Right atrium auricular region (tissue), 2 donors: ENCODE measurements around the gene CD300H. TPM values are rescaled to one million over a fixed set of nuclear protein-coding genes. Genes with fewer than 3 reads are reported as not detected.
A peak's percentile ranks its signal among the peaks of the same experiment; 100 is the strongest.

ENCODE experiments used
- DNase-seq: peaks from one replicate; pipeline ENCODE4 v3.0.0-alpha.2; 2019; ENCODE audit warnings: low spot score
- H3K27ac ChIP-seq, 2 donors: fragments of 200-600 bp; sonication (generic); 1 replicate in 1 of 2; 2 replicates in 1 of 2; pipeline ENCODE4 v1.5.1; 2016 to 2019
- H3K27me3 ChIP-seq, 2 donors: fragments of 200-600 bp; sonication (generic); one replicate each; pipeline versions ENCODE4 v1.5.1 to v1.6.0; 2017 to 2019
- H3K36me3 ChIP-seq: fragments of 200-600 bp; sonication (generic); one replicate; pipeline ENCODE4 v1.5.1; 2016
- H3K4me1 ChIP-seq, 2 donors: fragments of 200-600 bp; sonication (generic); one replicate each; pipeline versions ENCODE4 v1.5.1 to v1.6.0; 2017 to 2019
- H3K4me3 ChIP-seq, 2 donors: fragments of 200-600 bp; sonication (generic); 1 replicate in 1 of 2; 2 replicates in 1 of 2; pipeline ENCODE4 v1.5.1; 2017 to 2019; ENCODE audit warnings: mild to moderate bottlenecking in 1 of 2, moderate library complexity in 1 of 2
- H3K9me3 ChIP-seq, 2 donors: fragments of 200-600 bp; sonication (generic); one replicate each; pipeline ENCODE4 v1.5.1; 2019
- total RNA-seq, 2 donors: library from RNA; depleted of rRNA; stranded (reverse); fragments of >200 nt; gene quantifications; one replicate each; pipeline ENCODE4 v1.1.0, GENCODE V29; 2016
- TF ChIP-seq, protein P1 (sequence below), 2 donors: fragments of 200-600 bp; sonication (generic); IDR thresholded peaks; one replicate each; pipeline ENCODE4 v1.5.1; 2019; ENCODE audit warnings: antibody characterized with exemption in 2 of 2

The CD300H gene
- total RNA-seq, 2 donors from 2014 or later: not detected

- Histone ChIP-seq H3K4me3 (no peak overlapping the region), H3K9me3 (no peaks in the 10 kb centered on the region), H3K27ac (no peak overlapping the region), H3K36me3 (no peaks in the 10 kb centered on the region), H3K27me3 (no peaks in the 10 kb centered on the region), H3K4me1 (no peaks in the 10 kb centered on the region)
- TF ChIP-seq, protein P1, sequence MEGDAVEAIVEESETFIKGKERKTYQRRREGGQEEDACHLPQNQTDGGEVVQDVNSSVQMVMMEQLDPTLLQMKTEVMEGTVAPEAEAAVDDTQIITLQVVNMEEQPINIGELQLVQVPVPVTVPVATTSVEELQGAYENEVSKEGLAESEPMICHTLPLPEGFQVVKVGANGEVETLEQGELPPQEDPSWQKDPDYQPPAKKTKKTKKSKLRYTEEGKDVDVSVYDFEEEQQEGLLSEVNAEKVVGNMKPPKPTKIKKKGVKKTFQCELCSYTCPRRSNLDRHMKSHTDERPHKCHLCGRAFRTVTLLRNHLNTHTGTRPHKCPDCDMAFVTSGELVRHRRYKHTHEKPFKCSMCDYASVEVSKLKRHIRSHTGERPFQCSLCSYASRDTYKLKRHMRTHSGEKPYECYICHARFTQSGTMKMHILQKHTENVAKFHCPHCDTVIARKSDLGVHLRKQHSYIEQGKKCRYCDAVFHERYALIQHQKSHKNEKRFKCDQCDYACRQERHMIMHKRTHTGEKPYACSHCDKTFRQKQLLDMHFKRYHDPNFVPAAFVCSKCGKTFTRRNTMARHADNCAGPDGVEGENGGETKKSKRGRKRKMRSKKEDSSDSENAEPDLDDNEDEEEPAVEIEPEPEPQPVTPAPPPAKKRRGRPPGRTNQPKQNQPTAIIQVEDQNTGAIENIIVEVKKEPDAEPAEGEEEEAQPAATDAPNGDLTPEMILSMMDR (IDR thresholded peaks at IDR 0.05): no peak
- no peak for DNase-seq
Measured at GRCh38 chr17:74527081-74527480, 40.2 kb downstream of the CD300H start.

GRCh38 chr17:74526681-74527080 lies 40.6 kb downstream of the CD300H start:
- DNase-seq: no peak
- no peaks in the 10 kb centered on the region for H3K27me3 ChIP-seq
- no peak overlapping the region for H3K4me3 ChIP-seq
- no peak overlapping the region for H3K27ac ChIP-seq
- no peaks in the 10 kb centered on the region for H3K9me3 ChIP-seq
- no peaks in the 10 kb centered on the region for H3K4me1 ChIP-seq
- TF ChIP-seq, protein P1 (IDR thresholded peaks at IDR 0.05): no peak
- H3K36me3 ChIP-seq: no peaks in the 10 kb centered on the region

- Histone ChIP-seq H3K36me3 (no peaks in the 10 kb centered on the region), H3K4me3 (no peak overlapping the region), H3K4me1 (no peaks in the 10 kb centered on the region), H3K27ac (no peak overlapping the region), H3K27me3 (no peaks in the 10 kb centered on the region), H3K9me3 (no peaks in the 10 kb centered on the region)
- peak; percentile 40 for DNase-seq
- TF ChIP-seq, protein P1 (IDR thresholded peaks at IDR 0.05): no peak
Measured at GRCh38 chr17:74525781-74526288, 41.5 kb downstream of the CD300H start.

GRCh38 chr17:74525465-74525725 lies 41.9 kb downstream of the CD300H start:
- peak; percentile 32 for DNase-seq
- TF ChIP-seq, protein P1 (IDR thresholded peaks at IDR 0.05): no peak

DNA sequence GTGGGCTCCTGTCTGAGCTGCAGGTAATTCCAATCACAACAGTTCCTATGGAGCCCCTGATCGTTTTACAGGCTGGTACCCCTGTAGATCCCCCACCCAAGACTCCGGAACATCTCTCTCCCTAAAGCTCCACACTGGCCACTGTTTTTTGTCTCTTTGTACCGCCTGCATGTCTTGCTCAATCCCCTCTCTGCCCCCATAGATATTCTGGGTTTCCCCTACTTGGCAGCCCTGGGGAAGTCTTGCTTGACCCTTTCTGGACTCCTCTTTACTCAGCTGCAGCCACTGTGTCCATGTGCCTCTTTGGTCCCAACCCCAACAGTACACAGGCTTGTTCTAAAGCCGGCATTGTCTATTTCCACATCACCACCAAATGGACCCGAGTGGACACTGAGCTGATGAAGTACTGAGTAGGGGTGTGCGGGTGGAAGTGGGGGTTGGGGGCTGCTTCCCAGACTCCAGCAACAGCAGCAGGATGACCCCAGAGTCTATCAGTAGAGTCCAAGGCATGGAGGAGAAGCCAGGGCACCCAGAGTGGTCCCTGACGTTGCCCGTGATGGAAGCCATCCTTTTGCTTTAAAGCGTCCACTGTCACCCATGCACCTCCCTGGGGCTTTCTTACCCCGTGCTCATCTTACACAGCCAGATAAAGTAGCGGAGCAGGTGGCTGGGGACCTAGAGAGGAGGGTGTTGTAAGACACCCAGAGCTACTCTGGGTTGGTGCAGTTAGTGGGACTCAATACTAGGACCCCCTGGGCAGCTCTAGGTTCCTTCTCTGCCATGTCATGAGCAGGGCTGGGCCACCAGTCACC lies 42.5 kb downstream of the CD300H start:
- Histone ChIP-seq H3K4me3 (no peak overlapping the region), H3K9me3 (no peaks in the 10 kb centered on the region), H3K27ac (no peak overlapping the region), H3K36me3 (no peaks in the 10 kb centered on the region), H3K27me3 (no peaks in the 10 kb centered on the region), H3K4me1 (no peaks in the 10 kb centered on the region)
- TF ChIP-seq, protein P1 (IDR thresholded peaks at IDR 0.05): no peak
- peak; percentile 43 for DNase-seq

More at GRCh38 chr17:74525465-74525725, 41.9 kb downstream of the CD300H start:
- no peaks in the 10 kb centered on the region for H3K36me3 ChIP-seq
- H3K4me3 ChIP-seq: no peak overlapping the region
- no peak overlapping the region for H3K27ac ChIP-seq
- no peaks in the 10 kb centered on the region for H3K9me3 ChIP-seq
- H3K27me3 ChIP-seq: no peaks in the 10 kb centered on the region
- H3K4me1 ChIP-seq: no peaks in the 10 kb centered on the region

GRCh38 chr17:74523308-74523707 lies 44.0 kb downstream of the CD300H start:
- peak; percentile 28 for DNase-seq
- TF ChIP-seq, protein P1 (IDR thresholded peaks at IDR 0.05): no peak
- Histone ChIP-seq H3K27me3 (no peaks in the 10 kb centered on the region), H3K9me3 (no peaks in the 10 kb centered on the region), H3K36me3 (no peaks in the 10 kb centered on the region), H3K4me3 (no peak overlapping the region), H3K27ac (no peak overlapping the region), H3K4me1 (no peaks in the 10 kb centered on the region)
